GM18505 (cell line): ENCODE data around the gene MATN1.

Source experiments
- ATAC-seq: cut with Tn5 transposase; IDR thresholded peaks from one replicate; pipeline ENCODE4 v1.9.1; 2021; ENCODE audit not compliant: unreplicated experiment
- POLR2A ChIP-seq: IDR thresholded peaks from 4 replicates; pipeline ENCODE4 v1.6.1; 2011; ENCODE audit warnings: borderline replicate concordance; ENCODE audit not compliant: insufficient read depth, insufficient read length; ENCODE audit errors: extremely low read depth

The MATN1 gene

DNA sequence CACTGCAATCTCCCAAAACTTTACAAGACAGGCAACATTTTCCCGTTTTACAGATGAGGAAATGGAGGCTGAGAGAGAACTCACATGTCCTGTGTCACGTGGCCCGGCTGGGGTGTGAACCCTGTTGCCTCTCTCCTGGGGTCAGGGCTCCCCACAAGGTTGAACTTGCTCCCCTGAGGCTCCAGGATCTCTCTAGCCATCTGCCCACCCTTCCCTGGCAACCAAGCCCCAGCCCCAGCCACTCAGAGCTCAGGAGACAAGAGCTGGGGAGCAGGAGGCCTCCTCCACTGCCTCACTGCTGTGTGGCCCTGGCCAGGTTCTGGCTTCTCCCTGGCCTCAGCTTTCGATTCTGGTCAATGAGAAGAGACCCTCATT, 22.4 kb upstream of the MATN1 start:
- ATAC-seq, result no peak
- TF ChIP-seq POLR2A, result no peak

DNA sequence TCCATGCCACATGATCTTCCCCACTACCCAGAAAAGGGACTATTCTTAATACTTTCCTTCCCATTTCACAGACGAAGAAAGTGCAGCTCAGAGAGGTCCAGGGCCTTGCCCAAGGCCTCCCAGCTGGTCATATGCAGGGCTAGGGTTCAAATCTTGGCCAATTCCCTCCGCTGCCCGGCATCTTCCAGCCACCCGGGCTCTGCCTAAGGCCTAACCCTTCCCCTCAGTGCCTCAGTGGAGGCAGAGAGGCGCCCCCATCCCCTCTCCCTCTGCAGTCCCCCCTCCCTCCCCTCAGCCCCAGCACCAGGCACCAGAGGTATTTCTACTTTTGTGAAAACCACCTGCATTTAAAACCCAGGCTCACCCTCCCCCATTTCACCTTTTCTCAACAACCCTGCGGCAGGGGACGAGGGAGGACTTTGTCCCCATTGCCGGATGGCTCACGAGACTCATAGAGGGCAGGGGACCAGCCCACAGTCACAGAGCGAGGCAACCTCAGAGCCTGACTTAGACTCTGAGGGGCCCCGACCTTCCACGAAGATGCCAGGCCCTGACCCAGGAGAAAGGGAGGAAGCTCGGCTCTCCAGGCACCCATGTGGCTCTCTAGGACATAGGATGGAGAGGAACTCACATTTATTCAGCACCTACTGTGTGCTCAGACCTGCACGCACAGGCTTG, 21.9 kb upstream of the MATN1 start:
- ATAC-seq, result no peak

DNA sequence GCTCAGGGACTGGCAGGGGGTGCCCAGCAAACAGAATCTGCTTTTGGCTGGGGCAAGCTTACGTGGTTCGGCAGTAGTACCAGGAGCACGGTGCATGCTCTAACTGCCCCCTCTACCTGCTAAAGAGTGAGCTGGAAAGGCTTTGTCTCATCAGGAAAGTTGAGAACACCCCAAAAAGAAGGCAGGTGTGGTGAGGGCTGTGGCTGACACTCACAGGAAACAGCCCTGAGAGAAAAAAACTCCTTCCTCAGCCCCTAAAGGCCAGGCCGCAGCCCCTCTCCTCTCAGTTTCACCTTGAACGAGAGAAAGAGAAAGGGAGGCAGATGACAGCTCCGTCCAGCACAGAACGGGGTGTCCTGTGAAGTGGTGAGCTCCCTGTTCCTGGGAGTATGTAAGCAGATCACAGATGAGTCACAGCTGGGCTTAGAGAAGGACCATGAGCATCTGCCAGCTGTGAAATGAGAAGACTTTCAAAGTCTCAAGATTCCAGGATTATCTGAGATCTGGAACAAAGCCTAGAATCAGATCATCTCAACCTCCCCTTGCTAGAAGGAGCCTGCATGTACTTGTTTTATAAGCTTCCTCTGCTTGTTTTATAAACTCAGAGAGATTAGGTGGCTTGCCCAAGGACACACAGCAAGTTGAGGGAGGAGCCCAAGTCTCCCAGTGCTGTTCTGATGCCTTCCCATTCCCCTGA, 20.8 kb upstream of the MATN1 start:
- no peak for ATAC-seq
- TF ChIP-seq POLR2A, result peak; percentile 73

More for the DNA sequence above, 21.9 kb upstream of the MATN1 start:
- no peak for TF ChIP-seq POLR2A

DNA sequence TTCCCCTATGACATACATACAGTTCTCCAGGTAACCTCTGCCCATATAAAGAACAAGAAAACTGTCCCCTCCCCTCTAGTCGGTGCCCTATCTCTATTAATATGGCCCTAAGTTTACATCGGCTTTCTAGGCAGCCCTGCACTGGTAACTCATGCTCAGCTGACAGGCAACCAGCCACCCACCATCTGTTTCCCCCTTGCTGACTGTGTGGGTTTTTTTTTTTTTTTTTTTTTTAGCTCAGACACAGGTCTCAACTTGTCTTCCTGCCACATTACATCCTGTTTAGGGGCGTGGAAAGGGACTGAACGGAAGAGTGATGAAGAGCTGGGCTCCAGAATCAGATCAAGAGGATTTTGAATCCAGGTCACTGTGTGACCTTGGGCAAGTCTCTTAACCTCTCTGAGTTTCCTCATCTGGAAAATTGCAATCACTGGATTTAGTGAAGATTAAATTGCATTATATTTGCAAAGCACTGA, 20.2 kb upstream of the MATN1 start:
- TF ChIP-seq POLR2A, result no peak
- ATAC-seq, result no peak

DNA sequence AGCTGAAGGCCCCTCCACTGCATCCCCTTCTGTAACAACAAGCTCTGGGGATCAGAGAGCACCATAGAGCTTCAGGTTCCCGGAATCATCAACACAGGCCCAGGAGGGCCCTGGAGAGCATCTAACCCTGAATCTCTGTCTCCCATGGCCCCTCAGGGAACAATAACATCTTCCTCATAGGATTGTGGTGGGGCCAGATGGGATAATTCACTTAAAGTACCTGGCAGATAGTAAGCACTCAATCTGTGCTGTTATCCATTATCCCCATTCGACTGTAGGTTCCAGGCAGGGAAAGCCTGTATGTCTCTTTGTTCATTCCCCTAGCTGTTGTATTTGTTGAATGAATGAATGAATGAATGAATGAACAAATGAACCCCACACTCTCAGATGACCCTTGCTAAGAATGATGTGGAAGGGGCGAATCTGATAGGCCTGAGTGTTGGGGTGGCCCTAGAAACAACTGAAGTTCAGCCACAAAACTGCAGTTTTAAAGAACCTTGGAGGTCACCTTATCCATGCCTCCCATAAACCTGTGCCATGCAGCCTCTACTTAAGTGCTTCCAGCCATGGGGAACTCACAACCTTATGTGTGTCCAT, 19.7 kb upstream of the MATN1 start:
- ATAC-seq, result no peak
- TF ChIP-seq POLR2A, result no peak

DNA sequence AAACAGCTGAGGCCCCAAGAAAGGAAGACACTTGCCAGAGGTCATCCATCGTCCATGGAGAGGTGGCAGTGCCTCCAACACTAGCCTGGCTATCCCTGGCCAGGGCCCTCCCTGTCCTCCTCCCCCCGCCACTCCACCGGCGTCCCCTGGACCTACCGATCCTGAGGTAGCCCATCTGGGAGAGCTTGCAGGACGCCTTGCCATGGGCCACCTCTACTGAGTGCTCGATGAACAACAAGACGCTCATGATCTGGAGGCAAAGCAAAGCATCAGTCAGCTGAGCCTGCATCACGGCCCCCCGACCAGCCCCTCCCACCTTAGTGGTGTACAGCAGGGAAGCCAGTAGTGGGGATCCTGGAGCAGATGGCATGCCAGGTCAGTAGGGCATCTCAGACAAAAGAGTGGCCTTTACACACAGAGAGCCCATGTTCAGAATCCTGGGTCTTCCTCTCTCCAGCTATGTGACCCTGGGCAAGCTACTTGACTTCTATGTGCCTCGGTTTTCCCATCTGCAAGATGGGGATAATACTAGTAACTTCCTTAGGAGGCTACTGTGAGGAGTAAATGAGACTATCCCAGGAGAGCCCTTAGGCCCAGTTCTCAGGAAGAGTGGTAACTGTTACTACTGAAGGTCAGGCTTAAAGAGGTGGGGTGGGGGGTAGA, 19.0 kb upstream of the MATN1 start:
- no peak for ATAC-seq
- no peak for TF ChIP-seq POLR2A

DNA sequence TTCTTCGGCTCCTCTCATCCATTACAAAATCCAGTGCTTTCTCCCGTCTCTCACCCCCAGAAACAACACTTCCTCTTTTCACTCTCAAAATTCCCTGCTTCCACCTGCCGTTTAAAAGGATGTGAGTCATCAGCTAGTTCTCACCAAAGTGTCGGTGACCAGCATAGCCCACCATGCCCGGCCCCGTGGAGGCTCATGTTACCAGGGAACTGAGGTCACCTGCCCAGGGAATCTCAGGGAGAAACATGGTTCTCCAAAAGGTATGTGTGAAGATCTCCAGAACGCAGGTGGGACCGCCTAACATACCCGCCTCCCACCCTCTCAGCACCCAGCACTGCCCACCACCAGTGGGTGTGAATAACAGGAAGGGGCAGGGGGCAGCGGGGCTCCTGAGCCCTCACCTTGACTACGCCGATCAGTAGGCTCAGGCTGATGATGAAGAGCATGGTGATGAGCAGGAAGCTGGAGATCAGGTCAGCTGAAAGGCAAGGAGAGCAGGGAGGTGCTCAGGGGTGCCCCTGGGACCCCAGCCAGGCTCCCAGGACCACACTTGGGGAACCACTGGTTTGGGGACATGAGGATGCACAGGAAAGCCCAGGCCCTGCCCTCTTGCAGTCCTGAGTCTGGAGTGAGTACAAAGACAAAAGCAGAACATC, 18.0 kb upstream of the MATN1 start:
- ATAC-seq, result no peak
- TF ChIP-seq POLR2A, result no peak

DNA sequence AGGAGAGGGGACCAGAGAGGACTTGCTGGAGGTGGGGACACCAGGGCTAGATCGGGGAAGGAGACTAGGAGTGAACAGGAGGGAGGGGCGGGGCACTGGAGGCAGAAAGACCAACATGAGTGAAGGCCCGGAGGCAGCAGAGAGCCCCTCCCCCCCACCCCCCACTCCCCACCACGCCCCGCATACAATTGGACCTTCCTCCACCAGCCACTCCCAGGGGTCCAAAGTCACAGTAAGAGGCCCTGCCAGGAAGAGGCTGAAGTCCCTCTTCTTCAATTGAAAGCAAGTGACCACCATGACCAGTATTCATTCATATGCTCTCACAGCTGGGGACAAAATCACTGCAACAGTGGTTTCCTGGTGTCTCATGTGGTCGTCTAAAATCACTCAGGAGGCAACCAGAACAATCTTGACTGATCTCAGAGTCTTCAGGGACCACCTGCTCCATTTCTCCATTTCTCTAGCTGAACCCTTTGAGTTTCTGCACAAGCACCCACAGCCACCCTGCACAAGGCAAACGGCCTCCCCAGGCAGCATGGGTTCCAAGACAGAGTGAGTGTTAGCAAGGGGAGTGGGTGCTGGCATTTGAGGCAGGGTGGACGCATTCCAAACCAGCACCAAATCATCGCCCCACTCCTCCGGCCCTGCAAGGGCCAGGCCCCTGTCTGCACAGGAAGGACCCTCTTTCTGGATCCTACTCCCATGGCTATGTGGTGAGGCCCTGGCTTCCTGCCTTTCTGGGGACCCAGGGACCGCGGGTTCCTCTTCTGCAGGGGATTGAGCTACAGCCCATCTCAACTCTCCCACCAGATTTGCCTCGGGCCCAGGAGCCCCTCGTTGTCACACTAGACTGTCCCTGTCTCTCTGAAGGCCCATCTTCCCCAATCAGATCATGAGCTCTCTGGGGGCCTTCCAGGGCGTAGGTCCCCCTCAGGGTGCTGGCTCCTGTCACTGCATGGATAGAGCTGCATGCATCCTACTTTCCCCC, 17.2 kb upstream of the MATN1 start:
- TF ChIP-seq POLR2A, result peak; percentile 9
- no peak for ATAC-seq

DNA sequence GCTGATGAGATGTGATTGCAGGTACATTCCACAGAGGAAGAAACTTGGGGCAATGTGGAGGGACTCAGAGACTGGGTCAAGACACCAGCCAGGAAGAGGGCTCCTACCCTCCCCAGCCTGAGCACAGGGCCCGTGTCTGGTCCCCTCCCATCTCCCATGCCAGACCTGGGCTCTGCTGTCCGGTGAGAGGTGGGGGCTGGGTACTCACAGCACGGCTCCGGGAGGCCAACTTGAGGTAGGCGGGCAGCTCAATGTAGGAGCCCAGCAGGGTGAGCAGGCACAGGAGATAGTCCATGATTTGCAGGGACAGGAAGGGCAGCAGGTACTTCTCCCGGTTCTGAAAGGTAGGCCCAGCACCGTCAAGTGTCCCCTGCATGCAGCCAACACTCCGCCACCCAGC, 16.2 kb upstream of the MATN1 start:
- no peak for TF ChIP-seq POLR2A
- ATAC-seq, result no peak

DNA sequence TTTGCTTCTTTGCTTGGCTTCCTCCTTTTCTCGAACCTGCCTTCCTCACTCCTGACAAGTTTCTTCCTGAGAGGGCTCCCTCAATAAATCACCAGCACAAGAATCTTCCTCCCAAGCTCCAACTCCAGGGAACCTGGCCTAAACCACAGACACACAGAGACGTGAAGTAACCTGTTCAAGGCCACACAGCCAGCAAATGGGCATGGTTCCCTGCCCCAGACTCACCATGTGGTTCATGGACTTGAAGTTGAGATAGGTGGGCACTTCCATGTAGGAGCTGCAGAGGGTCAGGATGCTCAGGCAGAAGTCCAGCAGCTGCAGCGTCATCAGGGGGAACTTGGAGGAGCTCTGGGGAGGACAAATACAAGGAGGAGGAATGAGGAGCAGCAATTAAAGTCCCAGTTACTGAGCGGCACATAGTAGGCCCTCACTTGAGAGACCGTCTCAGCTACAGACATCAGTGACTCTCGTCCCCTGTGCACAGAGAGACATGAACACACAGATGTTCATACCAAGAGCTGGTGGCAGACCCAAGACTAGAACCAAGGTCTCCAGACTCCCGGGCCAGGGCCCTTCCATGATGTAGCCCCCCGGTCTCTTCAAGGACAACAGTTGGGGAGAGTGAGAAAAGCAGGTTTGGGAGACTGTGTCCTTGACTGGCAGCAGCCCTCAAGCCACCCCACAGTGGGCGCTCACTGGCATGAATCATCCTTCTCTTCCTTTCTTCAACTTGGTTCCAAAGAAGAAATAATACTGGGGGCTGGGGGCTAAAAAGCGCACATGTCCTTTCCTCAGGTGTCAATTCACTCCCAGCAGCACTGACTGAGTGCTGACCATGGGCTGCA, 15.6 kb upstream of the MATN1 start:
- no peak for TF ChIP-seq POLR2A
- ATAC-seq, result no peak

DNA sequence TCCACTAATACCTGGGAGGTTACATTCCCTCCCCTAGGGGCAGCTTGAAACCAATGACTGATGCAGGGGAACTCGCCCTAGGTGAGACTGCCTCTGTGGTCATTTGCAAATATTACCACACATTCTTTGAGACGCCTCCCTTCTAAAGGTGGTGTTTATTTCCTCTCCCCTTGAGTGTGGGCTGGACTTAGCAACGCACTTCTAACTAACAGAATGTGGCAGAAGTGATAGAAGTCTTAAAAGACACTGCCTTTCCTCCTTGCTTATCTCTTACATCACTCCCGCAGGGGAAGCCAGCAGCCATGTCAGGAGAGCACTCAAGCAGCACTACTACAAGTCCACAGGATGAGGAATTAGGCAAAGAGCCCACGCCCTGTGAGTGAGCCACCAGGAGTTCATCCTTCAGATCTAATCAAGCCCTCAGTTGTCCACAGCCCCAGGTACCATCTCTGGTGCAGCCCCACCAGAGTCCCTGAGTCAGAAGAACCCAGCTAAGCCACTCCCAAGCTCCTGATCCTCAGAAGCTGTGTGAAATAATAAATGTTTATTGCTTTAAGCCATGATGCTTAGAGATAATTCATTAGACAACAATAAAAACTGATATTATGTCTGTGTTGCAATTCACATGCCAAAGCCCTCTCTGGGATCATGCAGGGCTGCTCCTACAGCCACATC, 14.8 kb upstream of the MATN1 start:
- peak; percentile 46 for TF ChIP-seq POLR2A

More for the DNA sequence above, 14.8 kb upstream of the MATN1 start:
- no peak for ATAC-seq
